Measurements from ENCODE around the gene IGIP.

Gene IGIP

DNA sequence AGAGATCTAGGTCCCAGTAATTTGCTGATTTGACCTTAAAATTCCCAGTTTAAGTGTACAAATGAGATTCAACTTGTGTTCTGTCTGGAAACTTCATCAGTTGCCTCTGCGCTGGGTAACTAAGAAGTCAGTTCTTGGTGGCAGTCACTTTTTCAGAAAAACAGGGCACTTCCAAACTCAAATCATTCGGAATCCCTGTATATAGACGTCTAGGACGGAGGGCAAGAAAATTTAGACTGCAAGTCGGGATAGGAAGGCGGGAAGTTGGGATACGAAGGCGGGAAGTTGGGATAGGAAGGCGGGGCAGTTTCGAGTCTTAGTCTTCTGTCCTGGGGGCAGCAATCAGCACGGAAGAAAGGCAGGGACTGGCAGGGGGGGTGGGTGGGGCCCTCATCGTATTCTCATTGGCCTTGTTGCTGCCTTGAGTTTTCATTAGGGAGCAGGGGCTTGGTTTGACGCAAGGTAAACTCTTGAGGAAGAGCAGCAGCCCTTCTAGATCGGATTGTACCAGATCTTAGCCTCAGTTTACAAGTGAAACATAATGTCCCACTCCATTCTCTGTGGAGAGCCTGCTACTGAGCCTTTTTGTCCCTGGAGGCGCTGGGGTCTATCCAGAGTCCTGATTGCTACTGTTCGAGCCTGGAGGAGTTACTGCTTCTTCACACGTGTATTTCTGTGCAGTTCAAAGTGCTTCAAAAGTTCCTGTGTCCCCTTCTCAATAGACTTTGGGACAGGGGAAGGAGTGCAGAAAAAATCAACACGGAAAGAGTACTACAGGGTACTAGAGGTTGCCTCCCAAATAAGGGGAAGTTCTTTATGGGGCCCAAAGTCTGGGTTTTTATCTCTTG, 14.5 kb upstream of the IGIP start:
- TF ChIP-seq CTCF (IDR thresholded peaks at IDR 0.05; ENCODE audit: control insufficient read depth, extremely low read depth, insufficient read depth), result no peak
- DNase-seq (ENCODE audit: low read depth), result no peak
- 0 out of 2 replicates have a peak overlapping the region, but pooled peaks have one; percentile 5 for H3K4me3 ChIP-seq (ENCODE audit: low read depth, low read length)

DNA sequence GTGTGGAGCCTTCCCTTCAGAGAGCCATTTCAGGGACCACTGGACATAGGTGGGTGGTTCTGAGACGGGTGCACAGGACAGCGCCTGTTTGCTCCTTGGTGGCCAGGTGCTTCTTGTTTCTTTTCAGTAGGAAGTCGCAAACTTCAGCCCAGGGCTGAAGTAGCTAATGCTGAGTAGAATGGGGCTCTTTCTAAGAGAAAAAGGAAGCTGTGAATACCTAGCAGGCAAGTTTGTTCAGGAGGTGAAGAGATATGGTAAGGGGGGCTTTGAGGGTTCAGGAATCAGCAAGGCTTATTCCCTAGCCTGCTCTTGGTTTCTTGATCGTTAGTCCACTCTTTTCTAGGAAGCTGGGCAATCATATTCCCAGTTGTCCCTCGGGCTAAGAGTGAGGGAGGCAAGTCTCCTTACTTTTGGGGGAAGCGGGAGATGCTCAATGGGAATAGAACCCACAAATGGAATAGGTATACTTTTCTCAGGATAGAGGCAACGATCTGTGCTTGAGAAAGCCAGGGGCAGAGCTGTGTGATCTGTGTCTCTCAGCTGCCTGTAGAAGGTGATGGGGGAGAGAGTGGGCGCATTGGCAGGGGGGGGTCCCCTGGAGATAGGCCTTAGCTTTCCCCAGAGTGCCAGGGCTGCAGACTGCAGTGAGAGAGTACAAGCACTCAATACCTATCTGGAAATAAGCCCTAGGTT, 13.7 kb upstream of the IGIP start:
- no peak for DNase-seq (ENCODE audit: low read depth)
- TF ChIP-seq CTCF (IDR thresholded peaks at IDR 0.05; ENCODE audit: control insufficient read depth, extremely low read depth, insufficient read depth), result no peak
- H3K4me3 ChIP-seq (ENCODE audit: low read depth, low read length), result 0 out of 2 replicates have a peak overlapping the region, but pooled peaks have one; percentile 5

- H3K4me3 ChIP-seq (ENCODE audit: low read depth, low read length), result no peak overlapping the region; the same call in 1 of the 2 replicates
- DNase-seq (ENCODE audit: low read depth), result no peak
- TF ChIP-seq CTCF (IDR thresholded peaks at IDR 0.05; ENCODE audit: control insufficient read depth, extremely low read depth, insufficient read depth), result no peak
These were observed 13.0 kb upstream of the IGIP start for GRCh38 chr5:140112685-140113179.

- peak overlapping the region; percentile 61 for H3K4me3 ChIP-seq (ENCODE audit: low read depth, low read length)
- no peak for DNase-seq (ENCODE audit: low read depth)
These were observed 12.5 kb upstream of the IGIP start for GRCh38 chr5:140113180-140113698.

GRCh38 chr5:140113699-140114263, 12.0 kb upstream of the IGIP start, which contains the start of gene PURA:
Gene PURA (plus strand): TSS chr5:140114109. CDS start chr5:140114182, 73 bp downstream.
- peak within 1 kb of the TSS; percentile 61 for H3K4me3 ChIP-seq (ENCODE audit: low read depth, low read length)

More at GRCh38 chr5:140113180-140113698, 12.5 kb upstream of the IGIP start:
- TF ChIP-seq CTCF (IDR thresholded peaks at IDR 0.05; ENCODE audit: control insufficient read depth, extremely low read depth, insufficient read depth), result no peak

More at GRCh38 chr5:140113699-140114263, 12.0 kb upstream of the IGIP start, which contains the start of gene PURA:
- DNase-seq (ENCODE audit: low read depth), result peak; percentile 65
- peak; percentile 10; the same call in 1 of the 2 replicates for TF ChIP-seq CTCF (IDR thresholded peaks at IDR 0.05; ENCODE audit: control insufficient read depth, extremely low read depth, insufficient read depth)
